Activated CD4-positive, CD25-positive, alpha-beta regulatory T cell treated with anti-CD3 and anti-CD28 coated beads, Interleukin-2, amount 50 U/mL, for 16 hours (primary cell): ENCODE data around the gene TGM2.
"Not testable (repeated sequence)": the region's sequence is repeated elsewhere in the genome, so short reads cannot be mapped to it uniquely, and the experiment has no call there.

Source experiments
- DNase-seq: peaks from one replicate; pipeline ENCODE4 v3.0.0-alpha.2; 2020; ENCODE audit warnings: low read depth, low spot score

TGM2 gene

GRCh38 chr20:38115205-38115604, 49.9 kb downstream of the TGM2 start:
- no peak for DNase-seq

GRCh38 chr20:38114353-38114791, 50.7 kb downstream of the TGM2 start:
- DNase-seq = no peak

- DNase-seq = no peak
Measured at GRCh38 chr20:38113401-38114325, 51.4 kb downstream of the TGM2 start.

- DNase-seq = no peak
Measured at GRCh38 chr20:38112930-38113294, 52.2 kb downstream of the TGM2 start.

GRCh38 chr20:38112261-38112929, 52.7 kb downstream of the TGM2 start:
- no peak for DNase-seq

DNA sequence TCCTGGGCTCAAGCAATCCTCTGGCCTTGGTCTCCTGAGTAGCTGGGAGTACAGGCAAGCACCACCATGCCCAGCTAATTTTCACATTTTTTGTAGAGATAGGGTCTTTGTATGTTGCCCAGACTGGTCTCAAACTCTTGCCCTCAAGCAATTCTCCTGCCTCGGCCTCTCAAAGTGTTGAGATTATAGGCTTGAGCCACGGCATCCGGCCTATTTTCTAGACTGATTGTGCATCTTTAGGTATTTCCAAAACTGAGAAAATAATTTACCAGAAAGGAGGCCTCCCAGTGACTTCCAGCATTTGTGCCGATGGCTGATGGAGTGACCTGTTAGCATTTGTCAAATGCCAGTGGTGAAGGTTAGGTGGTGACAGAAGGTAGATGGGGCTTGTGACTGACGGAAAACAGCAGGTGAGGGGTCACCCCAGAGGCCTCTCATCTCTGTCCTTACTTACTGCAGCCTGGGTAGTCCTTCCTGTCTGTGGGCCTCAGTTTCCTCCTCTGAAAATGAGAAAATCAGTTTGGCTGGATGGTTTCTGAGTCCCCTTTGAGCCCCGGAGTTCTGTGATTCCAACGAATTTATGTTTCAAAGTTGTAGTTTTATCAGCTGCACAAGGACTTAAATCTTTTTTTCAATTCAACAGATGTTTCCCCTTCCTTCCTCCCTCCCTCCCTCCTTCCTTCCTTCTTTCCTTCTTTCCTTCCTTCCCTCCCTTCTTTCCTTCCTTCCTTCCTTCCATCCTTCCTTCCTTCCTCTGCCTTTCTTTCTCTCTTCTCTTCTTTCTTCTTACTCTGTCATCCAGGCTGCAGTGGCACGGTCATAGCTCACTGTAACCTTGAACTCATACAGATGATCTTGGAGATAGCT, 53.5 kb downstream of the TGM2 start:
- DNase-seq = no peak

DNA sequence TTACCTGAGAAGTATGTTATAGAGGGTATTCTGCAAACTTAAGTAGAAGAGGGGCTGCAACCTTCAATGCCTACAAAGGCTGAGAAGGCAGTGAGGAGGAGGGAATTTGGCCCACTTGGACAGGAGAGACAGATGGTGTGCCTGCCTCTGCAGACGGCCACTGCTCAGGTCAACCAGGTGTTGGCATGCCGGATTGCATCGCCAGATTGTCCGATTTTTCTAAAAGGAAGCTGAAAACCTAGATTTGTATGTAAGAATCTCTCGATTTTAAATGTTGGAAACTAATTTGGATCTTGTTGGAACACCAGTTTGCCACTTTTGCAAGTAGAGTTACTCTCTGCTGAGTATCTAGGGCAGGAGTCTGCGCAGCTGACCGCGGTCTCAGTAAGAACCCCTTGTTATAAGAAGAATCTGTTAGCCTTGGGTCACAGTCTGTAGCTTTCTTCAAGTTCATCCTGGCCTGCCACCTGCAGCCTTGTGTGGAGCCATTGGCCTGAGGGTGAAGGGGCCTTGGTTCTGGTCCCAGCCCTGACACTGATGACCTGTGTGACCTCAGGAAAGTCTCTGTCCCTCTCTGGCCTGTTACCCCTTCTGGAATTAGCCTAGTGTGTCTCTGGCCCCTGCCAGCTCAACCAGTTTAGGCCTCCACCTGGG, 54.4 kb downstream of the TGM2 start:
- no peak for DNase-seq

GRCh38 chr20:38109591-38110524, 55.2 kb downstream of the TGM2 start:
- DNase-seq = no peak

GRCh38 chr20:38108986-38109541, 56.0 kb downstream of the TGM2 start:
- no peak for DNase-seq

- no peak for DNase-seq
Measured at GRCh38 chr20:38108438-38108985, 56.6 kb downstream of the TGM2 start.

GRCh38 chr20:38107916-38108315, 57.2 kb downstream of the TGM2 start:
- not testable (repeated sequence) for DNase-seq

- not testable (repeated sequence) for DNase-seq
Measured at GRCh38 chr20:38107386-38107785, 57.7 kb downstream of the TGM2 start.

- DNase-seq = no peak
Measured at GRCh38 chr20:38106461-38106860, 58.6 kb downstream of the TGM2 start.

- DNase-seq = no peak
Measured at GRCh38 chr20:38104285-38104684, 60.8 kb downstream of the TGM2 start.

GRCh38 chr20:38102206-38102605, 62.9 kb downstream of the TGM2 start:
- not testable (repeated sequence) for DNase-seq

- no peak for DNase-seq
Measured at GRCh38 chr20:38098952-38099351, 66.1 kb downstream of the TGM2 start.

- DNase-seq = no peak
Measured at GRCh38 chr20:38095017-38095686, 69.9 kb downstream of the TGM2 start.

DNA sequence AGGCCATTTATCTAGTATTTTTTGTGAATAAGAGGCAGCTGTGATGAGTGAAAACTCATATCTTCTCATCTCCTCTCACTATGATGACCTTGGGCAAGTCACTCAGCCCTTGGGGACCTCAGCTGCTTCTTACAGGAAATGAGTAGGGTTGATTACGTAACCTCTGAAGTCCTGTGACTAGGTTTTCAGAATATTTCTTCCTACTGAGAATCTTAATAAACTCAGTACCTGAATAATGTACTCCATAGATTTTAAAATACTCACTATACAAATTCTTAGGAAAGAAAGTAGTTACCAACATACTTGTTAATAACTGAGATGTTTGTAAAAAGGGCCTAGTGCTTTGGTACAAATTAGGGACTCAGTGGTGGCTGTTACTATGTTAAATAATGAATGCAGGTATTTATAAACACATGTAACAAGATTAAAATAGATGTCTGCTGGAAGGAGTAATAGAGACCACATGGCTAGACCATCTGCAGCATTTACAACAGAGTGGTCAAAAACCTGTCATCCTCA, 70.6 kb downstream of the TGM2 start:
- DNase-seq = peak; percentile 18

GRCh38 chr20:38093641-38094077, 71.4 kb downstream of the TGM2 start:
- DNase-seq = no peak
